Measurements from ENCODE around the gene CFAP61. TPM values are rescaled to one million over a fixed set of nuclear protein-coding genes. Genes with fewer than 3 reads are reported as not detected.

Gene CFAP61
- total RNA-seq, 4 donors from 2014 or later = not detected

DNA sequence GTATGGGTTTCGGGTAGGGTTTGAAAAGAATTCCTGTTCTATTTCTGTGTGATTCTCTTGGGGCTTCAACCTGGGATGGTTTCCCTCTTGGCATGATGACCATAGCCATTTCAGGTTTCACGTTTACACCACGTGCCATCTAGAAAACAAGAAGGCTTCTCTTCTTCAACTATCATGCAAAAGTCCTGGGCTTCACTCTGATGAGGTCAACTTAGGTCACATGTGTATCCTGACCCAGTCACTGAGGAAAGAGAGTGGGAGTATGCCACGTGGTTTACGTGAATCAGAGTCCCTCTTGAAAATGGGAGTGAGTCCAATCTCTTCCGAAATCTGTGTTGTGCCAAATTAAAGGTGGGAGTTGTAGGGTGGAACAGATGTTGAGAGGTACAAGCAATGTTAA is 174.2 kb downstream of the CFAP61 start:
- Histone ChIP-seq H3K27me3 (peaks cover 0 to 3% (median 0%) of the 10 kb centered on the region in 4 donors), H3K36me3 (no peaks in the 10 kb centered on the region), H3K4me1 (peaks cover 0 to 4% (median 0%) of the 10 kb centered on the region in 4 donors), H3K9me3 (no peaks in the 10 kb centered on the region), H3K4me3 (no peak overlapping the region), H3K27ac (replicated peaks in 1 of 4) (no peak overlapping the region)
- TF ChIP-seq EP300 (IDR thresholded peaks at IDR 0.05) (no peak), CTCF (IDR thresholded peaks at IDR 0.05) (no peak), POLR2AphosphoS5 (IDR thresholded peaks at IDR 0.05) (no peak), POLR2A (IDR thresholded peaks at IDR 0.05; ENCODE audit: low read depth) (no peak)
- no peak for DNase-seq (ENCODE audit: extremely low spot score)
- 95% methylated on average over 6 of the region's 6 CpGs for WGBS
- intact Hi-C loops (cut with DNase I) = no loop called here

GRCh38 chr20:20227013-20227571 is 174.8 kb downstream of the CFAP61 start:
- peaks cover 0 to 5% (median 0%) of the 10 kb centered on the region in 4 donors for H3K4me1 ChIP-seq
- no peak overlapping the region for H3K27ac ChIP-seq (replicated peaks in 1 of 4)
- no peak overlapping the region for H3K4me3 ChIP-seq
- peaks cover 0 to 7% (median 0%) of the 10 kb centered on the region in 4 donors for H3K27me3 ChIP-seq
- 100% methylated on average over 2 of the region's 2 CpGs for WGBS
- H3K9me3 ChIP-seq = no peaks in the 10 kb centered on the region
- no peak for TF ChIP-seq CTCF (IDR thresholded peaks at IDR 0.05)
- no peak for TF ChIP-seq POLR2A (IDR thresholded peaks at IDR 0.05; ENCODE audit: low read depth)
- no peak for TF ChIP-seq POLR2AphosphoS5 (IDR thresholded peaks at IDR 0.05)
- no peak for TF ChIP-seq EP300 (IDR thresholded peaks at IDR 0.05)
- intact Hi-C loops (cut with DNase I) = no loop called here
- no peaks in the 10 kb centered on the region for H3K36me3 ChIP-seq
- DNase-seq (ENCODE audit: extremely low spot score) = no peak

DNA sequence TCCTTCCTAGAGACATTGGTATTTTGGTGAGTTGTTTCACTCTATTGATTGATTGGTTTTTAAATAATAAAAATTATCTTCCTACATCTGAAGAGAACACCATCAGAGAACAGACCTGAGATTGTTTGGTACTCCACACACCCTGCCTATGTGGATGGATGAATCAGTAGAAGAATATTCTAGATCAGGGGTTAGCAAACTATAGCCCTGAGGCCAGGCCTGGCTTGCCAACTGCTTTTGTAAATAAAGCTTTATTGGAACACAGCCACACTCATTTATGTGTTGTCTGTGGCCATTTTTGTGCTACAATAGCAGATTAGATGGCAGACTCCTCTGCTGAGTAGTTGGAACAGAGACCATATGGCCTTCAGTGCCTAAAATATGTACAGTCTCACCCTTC is 176.0 kb downstream of the CFAP61 start:
- intact Hi-C loops (cut with DNase I) = no loop called here
- no peak for DNase-seq (ENCODE audit: extremely low spot score)
- Histone ChIP-seq H3K27me3 (peaks cover 0 to 7% (median 0%) of the 10 kb centered on the region in 4 donors), H3K4me3 (no peak overlapping the region), H3K27ac (replicated peaks in 1 of 4) (no peak overlapping the region), H3K9me3 (no peaks in the 10 kb centered on the region), H3K4me1 (peaks cover 0 to 10% (median 0%) of the 10 kb centered on the region in 4 donors), H3K36me3 (no peaks in the 10 kb centered on the region)
- TF ChIP-seq POLR2A (IDR thresholded peaks at IDR 0.05; ENCODE audit: low read depth) = no peak
- TF ChIP-seq EP300 (IDR thresholded peaks at IDR 0.05) = no peak
- no peak for TF ChIP-seq CTCF (IDR thresholded peaks at IDR 0.05)
- no peak for TF ChIP-seq POLR2AphosphoS5 (IDR thresholded peaks at IDR 0.05)

DNA sequence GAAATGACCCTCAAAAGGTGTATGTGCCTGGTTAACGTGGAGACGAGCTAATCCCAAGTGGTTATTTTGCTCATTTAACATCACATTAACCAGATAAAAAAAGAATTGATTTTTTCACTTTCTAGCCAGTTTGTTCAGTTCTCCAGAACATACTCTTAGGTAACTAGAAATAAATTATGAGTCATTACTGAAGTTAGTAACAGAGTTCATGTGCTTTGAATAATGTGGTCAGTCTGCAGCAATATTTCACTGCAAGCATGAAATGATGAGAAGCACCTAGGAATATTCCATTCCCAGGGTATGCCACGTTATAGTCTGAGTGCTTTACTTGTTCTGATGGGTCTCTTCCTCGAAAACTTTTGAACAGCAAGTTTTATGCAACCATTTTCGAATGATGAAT is 177.3 kb downstream of the CFAP61 start:
- Histone ChIP-seq H3K27me3 (peaks cover 0 to 4% (median 0%) of the 10 kb centered on the region in 4 donors), H3K4me3 (no peak overlapping the region), H3K36me3 (no peaks in the 10 kb centered on the region), H3K27ac (replicated peaks in 1 of 4) (no peak overlapping the region), H3K4me1 (peaks cover 0 to 10% (median 0%) of the 10 kb centered on the region in 4 donors), H3K9me3 (no peaks in the 10 kb centered on the region)
- TF ChIP-seq POLR2AphosphoS5 (IDR thresholded peaks at IDR 0.05) = no peak
- no peak for TF ChIP-seq EP300 (IDR thresholded peaks at IDR 0.05)
- no peak for TF ChIP-seq CTCF (IDR thresholded peaks at IDR 0.05)
- no peak for TF ChIP-seq POLR2A (IDR thresholded peaks at IDR 0.05; ENCODE audit: low read depth)
- 55% methylated on average over 5 of the region's 5 CpGs for WGBS
- no peak for DNase-seq (ENCODE audit: extremely low spot score)
- intact Hi-C loops (cut with DNase I) = no loop called here

DNA sequence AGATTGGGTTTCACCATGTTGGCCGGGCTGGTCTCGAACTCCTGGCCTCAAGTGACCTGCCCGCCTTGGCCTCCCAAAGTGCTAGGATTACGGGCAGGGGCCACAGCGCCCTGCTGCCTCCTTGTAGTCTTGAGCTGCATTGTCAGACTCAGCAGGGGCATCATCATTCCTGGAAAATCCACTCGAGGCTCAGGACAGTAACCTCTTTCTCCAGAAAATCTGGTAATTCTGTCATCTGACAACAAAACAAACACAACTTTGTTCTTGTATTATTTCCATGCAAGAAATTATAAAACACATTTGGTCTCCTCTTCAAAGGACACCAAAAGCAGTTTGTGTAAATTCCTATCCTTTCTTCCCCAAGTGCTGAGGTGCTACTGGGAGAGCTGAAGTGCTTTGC is 178.4 kb downstream of the CFAP61 start:
- no peak for TF ChIP-seq CTCF (IDR thresholded peaks at IDR 0.05)
- no peak for TF ChIP-seq POLR2A (IDR thresholded peaks at IDR 0.05; ENCODE audit: low read depth)
- no peak for TF ChIP-seq EP300 (IDR thresholded peaks at IDR 0.05)
- no peak for TF ChIP-seq POLR2AphosphoS5 (IDR thresholded peaks at IDR 0.05)
- Histone ChIP-seq H3K4me3 (no peak overlapping the region), H3K36me3 (no peaks in the 10 kb centered on the region), H3K27me3 (peaks cover 0 to 4% (median 0%) of the 10 kb centered on the region in 4 donors), H3K9me3 (no peaks in the 10 kb centered on the region), H3K4me1 (peaks cover 0 to 10% (median 0%) of the 10 kb centered on the region in 4 donors), H3K27ac (replicated peaks in 1 of 4) (no peak overlapping the region)
- intact Hi-C loops (cut with DNase I) = no loop called here
- DNase-seq (ENCODE audit: extremely low spot score) = no peak
- WGBS = 98% methylated on average over 6 of the region's 6 CpGs
